GM23338 (cell line): ENCODE results near the gene LGALS7. TPM values are rescaled to one million over a fixed set of nuclear protein-coding genes. Genes with fewer than 3 reads are reported as not detected.

Experiments
- ATAC-seq: fragments of 200-7000 bp; cut with Tn5 transposase; 3 replicates; pipeline ENCODE4 v1.9.1; 2020
- DNase-seq: peaks from one replicate; pipeline ENCODE4 v3.0.0-alpha.2; 2015; ENCODE audit warnings: low spot score
- H2AFZ ChIP-seq: fragments of 200-600 bp; sonication (generic); 2 replicates; pipeline ENCODE4 v1.8.0; 2016; ENCODE audit warnings: antibody characterized with exemption, mild to moderate bottlenecking, moderate library complexity
- H3F3A ChIP-seq: fragments of 200-600 bp; sonication (generic); replicated peaks from 2 replicates; pipeline ENCODE4 v1.8.0; 2017; ENCODE audit warnings: antibody characterized with exemption, mixed run types, low read depth
- H3K27ac ChIP-seq: fragments of 200-600 bp; sonication (generic); 2 replicates; pipeline ENCODE4 v1.6.1; 2016; ENCODE audit warnings: low read depth
- H3K27me3 ChIP-seq: fragments of 200-600 bp; sonication (generic); 2 replicates; pipeline ENCODE4 v1.8.0; 2016; ENCODE audit warnings: mild to moderate bottlenecking, mixed run types, moderate library complexity; ENCODE audit not compliant: insufficient read depth
- H3K36me3 ChIP-seq: fragments of 200-600 bp; sonication (generic); 2 replicates; pipeline ENCODE4 v1.8.0; 2016; ENCODE audit warnings: mild to moderate bottlenecking; ENCODE audit not compliant: insufficient read depth
- H3K4me1 ChIP-seq: fragments of 200-600 bp; sonication (generic); 2 replicates; pipeline ENCODE4 v1.8.0; 2016; ENCODE audit warnings: mild to moderate bottlenecking, moderate library complexity; ENCODE audit not compliant: insufficient read depth
- H3K4me2 ChIP-seq: fragments of 200-600 bp; sonication (generic); 2 replicates; pipeline ENCODE4 v1.7.1; 2017; ENCODE audit warnings: mixed run types
- H3K4me3 ChIP-seq: fragments of 200-600 bp; sonication (generic); 2 replicates; pipeline ENCODE4 v1.6.1; 2016; ENCODE audit warnings: mixed run types
- H3K79me2 ChIP-seq: fragments of 200-600 bp; sonication (generic); replicated peaks from 2 replicates; pipeline ENCODE4 v1.8.0; 2017; ENCODE audit warnings: mild to moderate bottlenecking; ENCODE audit not compliant: insufficient read depth
- H3K9me2 ChIP-seq: fragments of 200-600 bp; sonication (generic); 2 replicates; pipeline ENCODE4 v1.8.0; 2017; ENCODE audit not compliant: insufficient read depth
- H4K20me1 ChIP-seq: fragments of 200-600 bp; sonication (generic); replicated peaks from 2 replicates; pipeline ENCODE4 v1.8.0; 2017; ENCODE audit warnings: mild to moderate bottlenecking; ENCODE audit not compliant: insufficient read depth
- H3K27ac Mint-ChIP-seq: 2 replicates; pipeline ENCODE4 v1.8.0; 2020; ENCODE audit warnings: inconsistent platforms, mild to moderate bottlenecking, moderate library complexity, mixed read lengths
- H3K27me3 Mint-ChIP-seq: 3 replicates; pipeline ENCODE4 v1.8.0; 2022; ENCODE audit warnings: low read depth, mild to moderate bottlenecking, moderate library complexity, mixed read lengths, inconsistent platforms; ENCODE audit not compliant: insufficient read depth, poor library complexity
- H3K36me3 Mint-ChIP-seq: 3 replicates; pipeline ENCODE4 v1.8.0; 2021; ENCODE audit warnings: low read depth, mild to moderate bottlenecking, inconsistent platforms, moderate library complexity, mixed read lengths
- H3K4me1 Mint-ChIP-seq: 3 replicates; pipeline ENCODE4 v1.8.0; 2020; ENCODE audit warnings: mild to moderate bottlenecking, inconsistent platforms, mixed read lengths
- H3K4me3 Mint-ChIP-seq: 3 replicates; pipeline ENCODE4 v1.8.0; 2021; ENCODE audit warnings: moderate library complexity, mild to moderate bottlenecking, inconsistent platforms, mixed read lengths
- H3K9me3 Mint-ChIP-seq: 3 replicates; pipeline ENCODE4 v1.8.0; 2020; ENCODE audit warnings: moderate library complexity, mild to moderate bottlenecking, inconsistent platforms, mixed read lengths
- ETS1 ChIP-seq: IDR thresholded peaks from 2 replicates; pipeline ENCODE4 v1.6.1; 2016; ENCODE audit warnings: antibody characterized with exemption
- NANOG ChIP-seq: IDR thresholded peaks from 2 replicates; pipeline ENCODE4 v1.6.1; 2016; ENCODE audit warnings: antibody characterized with exemption, borderline replicate concordance
- POLR2AphosphoS5 ChIP-seq: IDR thresholded peaks from 2 replicates; pipeline ENCODE4 v1.6.1; 2016; ENCODE audit warnings: antibody characterized with exemption, low read depth
- STAT1 ChIP-seq: IDR thresholded peaks from one replicate; pipeline ENCODE4 v1.6.1; 2016; ENCODE audit warnings: antibody characterized with exemption; ENCODE audit not compliant: unreplicated experiment
- ZNF114 ChIP-seq: fragments of 250-450 bp; sonication (Bioruptor Pico); IDR thresholded peaks from 2 replicates; pipeline ENCODE4 v1.5.0; 2020; ENCODE audit warnings: mild to moderate bottlenecking, moderate library complexity
- ZNF462 ChIP-seq: fragments of 250-450 bp; sonication (Bioruptor Pico); IDR thresholded peaks from 2 replicates; pipeline ENCODE4 v1.5.0; 2020; ENCODE audit warnings: mild to moderate bottlenecking, moderate library complexity
- polyA plus RNA-seq: library from polyadenylated mRNA; unstranded; fragments of >200 nt; fragmentation: Nextera tagmentation; extraction: Ambion mirVana; gene quantifications from 2 replicates; pipeline ENCODE4 v1.2.1, GENCODE V29; 2016
- total RNA-seq: library from RNA; depleted of rRNA; stranded (reverse); fragments of >200 nt; shearing (Covaris generic); gene quantifications from 2 replicates; pipeline ENCODE4 v1.2.3, GENCODE V29; 2014
- TF ChIP-seq, protein P1 (sequence below), 2 experiments: fragments of 200-600 bp in 1 of 2; sonication (generic) in 1 of 2; conservative IDR thresholded peaks; 2 replicates each; pipeline versions ENCODE4 v1.5.1 to v1.6.1; 2016 to 2017; ENCODE audit warnings: antibody characterized with exemption in 2 of 2, low read depth in 2 of 2, mild to moderate bottlenecking in 2 of 2, moderate library complexity in 1 of 2

LGALS7 gene
- total and polyA plus RNA-seq, 2 experiments from 2014 or later: 1.6 TPM; not detected in 1

GRCh38 chr19:38803543-38803942 lies 30.2 kb upstream of the LGALS7 start:
- H3K9me3 Mint-ChIP-seq: peaks cover 9% of the 10 kb centered on the region
- TF ChIP-seq NANOG: no peak
- TF ChIP-seq STAT1: no peak
- TF ChIP-seq, protein P1, sequence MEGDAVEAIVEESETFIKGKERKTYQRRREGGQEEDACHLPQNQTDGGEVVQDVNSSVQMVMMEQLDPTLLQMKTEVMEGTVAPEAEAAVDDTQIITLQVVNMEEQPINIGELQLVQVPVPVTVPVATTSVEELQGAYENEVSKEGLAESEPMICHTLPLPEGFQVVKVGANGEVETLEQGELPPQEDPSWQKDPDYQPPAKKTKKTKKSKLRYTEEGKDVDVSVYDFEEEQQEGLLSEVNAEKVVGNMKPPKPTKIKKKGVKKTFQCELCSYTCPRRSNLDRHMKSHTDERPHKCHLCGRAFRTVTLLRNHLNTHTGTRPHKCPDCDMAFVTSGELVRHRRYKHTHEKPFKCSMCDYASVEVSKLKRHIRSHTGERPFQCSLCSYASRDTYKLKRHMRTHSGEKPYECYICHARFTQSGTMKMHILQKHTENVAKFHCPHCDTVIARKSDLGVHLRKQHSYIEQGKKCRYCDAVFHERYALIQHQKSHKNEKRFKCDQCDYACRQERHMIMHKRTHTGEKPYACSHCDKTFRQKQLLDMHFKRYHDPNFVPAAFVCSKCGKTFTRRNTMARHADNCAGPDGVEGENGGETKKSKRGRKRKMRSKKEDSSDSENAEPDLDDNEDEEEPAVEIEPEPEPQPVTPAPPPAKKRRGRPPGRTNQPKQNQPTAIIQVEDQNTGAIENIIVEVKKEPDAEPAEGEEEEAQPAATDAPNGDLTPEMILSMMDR (conservative IDR thresholded peaks at IDR 0.05; ENCODE audit: low read depth in 2 of 2): no peak
- H3K27me3 Mint-ChIP-seq: peaks cover 9% of the 10 kb centered on the region
- Histone ChIP-seq H3K9me2 (peaks cover 13% of the 10 kb centered on the region; the same call in 1 of the 2 replicates), H3K4me2 (no peak overlapping the region), H3K79me2 (no peaks in the 10 kb centered on the region), H3K36me3 (no peaks in the 10 kb centered on the region), H2AFZ (no peak overlapping the region), H4K20me1 (no peaks in the 10 kb centered on the region), H3F3A (no peaks in the 10 kb centered on the region), H3K4me1 (no peaks in the 10 kb centered on the region), H3K27me3 (no peaks in the 10 kb centered on the region), H3K4me3 (no peak overlapping the region), H3K27ac (no peak overlapping the region)
- H3K27ac Mint-ChIP-seq: no peak overlapping the region
- no peak for DNase-seq
- no peak overlapping the region for H3K4me3 Mint-ChIP-seq
- no peak for ATAC-seq
- peaks cover 7% of the 10 kb centered on the region; the same call in 2 of the 3 replicates for H3K36me3 Mint-ChIP-seq
- no peaks in the 10 kb centered on the region; the same call in 2 of the 3 replicates for H3K4me1 Mint-ChIP-seq

DNA sequence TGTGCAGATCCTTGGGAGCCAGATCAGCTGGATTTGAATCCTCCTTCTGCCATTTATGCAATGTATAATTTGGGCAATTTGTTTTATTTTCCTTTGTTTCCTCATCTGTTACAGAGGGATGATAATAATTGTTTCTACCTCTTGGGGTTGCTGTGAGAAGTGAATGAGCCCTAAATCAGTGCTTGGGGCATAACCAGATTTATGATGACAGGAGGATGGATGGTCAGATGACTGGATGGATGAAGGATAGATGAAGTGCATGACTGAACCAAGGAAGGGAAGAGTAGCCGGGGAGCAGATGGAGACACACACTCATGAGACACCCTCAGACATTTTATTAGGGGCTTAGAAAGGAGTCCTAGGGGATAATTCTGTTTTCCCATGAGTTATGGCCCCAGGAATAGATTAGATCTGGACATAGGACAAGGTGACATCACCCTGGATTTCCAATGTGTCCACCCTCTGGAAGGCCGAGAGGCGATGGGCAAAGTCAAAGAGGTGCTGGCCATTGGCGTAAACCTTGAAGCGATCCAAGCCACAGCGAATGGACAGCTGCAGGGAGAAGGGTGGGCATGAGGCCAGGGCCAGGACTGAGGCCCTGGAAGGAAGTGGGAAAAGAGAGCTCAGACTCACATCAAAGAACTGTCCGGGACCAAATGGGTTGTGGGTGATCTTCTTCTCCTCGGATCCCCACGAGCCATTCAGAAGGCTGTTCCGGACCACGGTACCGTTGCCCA lies 28.2 kb upstream of the LGALS7 start:
- Mint-ChIP-seq H3K4me1 (no peaks in the 10 kb centered on the region), H3K27ac (no peak overlapping the region), H3K4me3 (no peak overlapping the region), H3K9me3 (peaks cover 10% of the 10 kb centered on the region), H3K36me3 (peaks cover 3% of the 10 kb centered on the region; the same call in 1 of the 3 replicates), H3K27me3 (peaks cover 3% of the 10 kb centered on the region)
- Histone ChIP-seq H3K4me3 (no peak overlapping the region), H2AFZ (no peak overlapping the region), H3K4me2 (no peak overlapping the region), H4K20me1 (no peaks in the 10 kb centered on the region), H3K9me2 (peaks cover 13% of the 10 kb centered on the region; the same call in 1 of the 2 replicates), H3K27ac (no peak overlapping the region), H3K79me2 (no peaks in the 10 kb centered on the region), H3F3A (no peaks in the 10 kb centered on the region), H3K4me1 (no peaks in the 10 kb centered on the region), H3K27me3 (no peaks in the 10 kb centered on the region), H3K36me3 (no peaks in the 10 kb centered on the region)
- DNase-seq (no peak), ATAC-seq (no peak)
- TF ChIP-seq ETS1: no peak
- no peak for TF ChIP-seq ZNF114 (CRISPR knock-in tag)
- no peak for TF ChIP-seq POLR2AphosphoS5
- TF ChIP-seq, protein P1 (conservative IDR thresholded peaks at IDR 0.05; ENCODE audit: low read depth in 2 of 2): no peak
- no peak for TF ChIP-seq ZNF462 (CRISPR knock-in tag)
- no peak for TF ChIP-seq NANOG
